ENCODE measurements around the gene RBM20.

DNA sequence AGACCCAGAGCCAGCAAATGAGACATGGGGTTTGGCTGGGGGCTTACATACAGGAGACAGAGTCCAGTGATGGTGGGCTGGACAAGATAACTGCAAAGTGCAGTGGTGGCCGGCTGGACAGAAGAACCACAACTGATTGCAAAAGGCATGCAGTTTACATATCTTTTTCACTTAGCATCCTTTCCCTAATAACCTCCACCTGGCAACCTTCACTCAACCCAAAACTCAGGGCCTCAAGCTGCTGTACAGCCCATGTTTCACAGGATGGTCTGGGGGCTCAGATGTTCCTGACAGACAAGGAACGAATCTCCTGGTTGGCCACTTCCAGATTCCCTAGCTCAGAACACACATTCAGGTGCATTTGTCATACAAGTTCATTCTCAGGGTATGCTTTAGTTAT is 219.8 kb downstream of the RBM20 start:
- TF ChIP-seq CTCF (IDR thresholded peaks at IDR 0.05 in 4 of 5, conservative IDR thresholded peaks at IDR 0.05 in 1 of 5) (no peak), POLR2A (IDR thresholded peaks at IDR 0.05) (no peak)
